HepG2 (cell line): ENCODE results near the gene KCNJ1. TPM values are rescaled to one million over a fixed set of nuclear protein-coding genes. Genes with fewer than 3 reads are reported as not detected.

Source experiments
- ATAC-seq: fragments of 200-7000 bp; cut with Tn5 transposase; 3 replicates; pipeline ENCODE4 v1.9.1; 2020; ENCODE audit warnings: mild to moderate bottlenecking, moderate library complexity
- BruUV-seq: library from RNA; stranded (reverse); fragments of 400-500 nt; replicated peaks from 2 replicates; lab custom pipeline; 2021; lab: Mats Ljungman, UMichigan
- CTCF ChIA-PET: fragments of 300-600 bp; formaldehyde crosslinking; extraction: SDS; loops from one replicate; lab custom pipeline; 2021; ENCODE audit warnings: low total read pairs, inconsistent platforms, low intra/inter-chr PET ratio; lab: Yijun Ruan, JAX
- POLR2A ChIA-PET: fragments of 350-600 bp; sonication (Branson Sonifier 250); formaldehyde crosslinking; loops from one replicate; lab custom pipeline; 2020; ENCODE audit warnings: antibody characterized with exemption, inconsistent platforms; lab: Yijun Ruan, JAX
- DNase-seq: peaks from one replicate; pipeline ENCODE4 v3.0.0-alpha.2; 2015; ENCODE audit warnings: low spot score
- FAIRE-seq: peaks from 3 replicates; lab custom pipeline; 2011; peaks lifted over from hg19 to GRCh38; lab: Jason Lieb, UNC
- H2AFZ ChIP-seq: one replicate; pipeline ENCODE4 v1.6.1; 2011; ENCODE audit warnings: low read length, inconsistent platforms
- H3K27ac ChIP-seq: fragments of 300-600 bp; 3 replicates; pipeline ENCODE4 v1.8.0; 2011; ENCODE audit warnings: mixed run types, mild to moderate bottlenecking, mixed read lengths, low read length, inconsistent platforms; ENCODE audit not compliant: insufficient read depth; ENCODE audit errors: extremely low read length
- H3K27me3 ChIP-seq, 2 experiments: fragments of 200-600 bp in 1 of 2; 2 replicates in 1 of 2; 3 replicates in 1 of 2; pipeline versions ENCODE4 v1.6.0 to v1.8.0; 2011; ENCODE audit warnings: low read length in 2 of 2, mild to moderate bottlenecking in 2 of 2, moderate library complexity in 2 of 2, inconsistent platforms in 1 of 2; ENCODE audit not compliant: insufficient read depth in 2 of 2, control insufficient read depth in 1 of 2
- H3K36me3 ChIP-seq, 2 experiments: fragments of 200-600 bp in 1 of 2; replicated peaks in 1 of 2; 2 replicates in 1 of 2; 3 replicates in 1 of 2; pipeline versions ENCODE4 v1.5.1 to v1.8.0; 2011; ENCODE audit warnings: low read length in 2 of 2, inconsistent platforms in 1 of 2; ENCODE audit not compliant: insufficient read depth in 2 of 2, control insufficient read depth in 1 of 2
- H3K4me1 ChIP-seq: 2 replicates; pipeline ENCODE4 v1.5.1; 2012; ENCODE audit warnings: low read length, inconsistent platforms; ENCODE audit not compliant: insufficient read depth
- H3K4me2 ChIP-seq: 2 replicates; pipeline ENCODE4 v1.6.0; 2011; ENCODE audit warnings: low read depth, low read length, inconsistent platforms
- H3K4me3 ChIP-seq, 3 experiments: fragments of 200-600 bp in 1 of 3; sonication (generic), shearing (Covaris generic) in 1 of 3; replicated peaks in 1 of 3; 2 replicates each; pipeline ENCODE4 v1.5.1; 2011 to 2016; ENCODE audit warnings: low read length in 3 of 3, inconsistent platforms in 2 of 3, low read depth in 2 of 3, mild to moderate bottlenecking in 2 of 3, control low read depth in 1 of 3, mixed read lengths in 1 of 3; ENCODE audit not compliant: insufficient read depth in 1 of 3
- H3K79me2 ChIP-seq: one replicate; pipeline ENCODE4 v1.6.1; 2011; ENCODE audit warnings: low read length, inconsistent platforms; ENCODE audit not compliant: insufficient read depth
- H3K9ac ChIP-seq: 2 replicates; pipeline ENCODE4 v1.6.0; 2011; ENCODE audit warnings: mild to moderate bottlenecking, low read depth, low read length, inconsistent platforms; ENCODE audit not compliant: insufficient read depth
- H3K9me3 ChIP-seq: 2 replicates; pipeline ENCODE4 v1.5.1; 2012; ENCODE audit warnings: mild to moderate bottlenecking, low read length
- H4K20me1 ChIP-seq: 2 replicates; pipeline ENCODE4 v1.6.0; 2011; ENCODE audit warnings: inconsistent platforms, mild to moderate bottlenecking, low read length, moderate library complexity; ENCODE audit not compliant: insufficient read depth
- ARNT2 ChIP-seq: sonication (generic); formaldehyde crosslinking; IDR thresholded peaks from 2 replicates; pipeline ENCODE4 v1.8.0; 2022; ENCODE audit warnings: mild to moderate bottlenecking, low read depth, missing genetic modification reagents, moderate library complexity
- CBX2 ChIP-seq, 2 experiments: fragments of 200-600 bp in 1 of 2; sonication (generic); formaldehyde crosslinking in 1 of 2; IDR thresholded peaks; 2 replicates each; pipeline versions ENCODE4 v1.7.0 to v1.8.1; 2018 to 2022; ENCODE audit warnings: low read depth in 2 of 2, low read length in 1 of 2, mild to moderate bottlenecking in 1 of 2, missing genetic modification reagents in 1 of 2
- CC2D1A ChIP-seq: sonication (generic); formaldehyde crosslinking; IDR thresholded peaks from 2 replicates; pipeline ENCODE4 v1.8.1; 2023; ENCODE audit warnings: mild to moderate bottlenecking, missing genetic modification reagents
- CREM ChIP-seq, 2 experiments: sonication (generic) in 1 of 2; formaldehyde crosslinking in 1 of 2; IDR thresholded peaks; 2 replicates each; pipeline versions ENCODE4 v1.4.0 to v1.6.1; 2016 to 2020; ENCODE audit warnings: antibody characterized with exemption in 1 of 2, mild to moderate bottlenecking in 1 of 2, missing genetic modification reagents in 1 of 2
- FOXP4 ChIP-seq: sonication (generic); formaldehyde crosslinking; IDR thresholded peaks from 2 replicates; pipeline ENCODE4 v1.4.0; 2020; ENCODE audit warnings: missing genetic modification reagents
- HOXA3 ChIP-seq: sonication (generic); formaldehyde crosslinking; IDR thresholded peaks from 2 replicates; pipeline ENCODE4 v1.5.0; 2020; ENCODE audit warnings: missing genetic modification reagents
- TCF7L2 ChIP-seq: IDR thresholded peaks from 2 replicates; pipeline ENCODE4 v1.6.1; 2011; ENCODE audit warnings: mild to moderate bottlenecking, low read depth, low read length, moderate library complexity
- WIZ ChIP-seq: sonication (generic); formaldehyde crosslinking; IDR thresholded peaks from 2 replicates; pipeline ENCODE4 v1.5.1; 2020; ENCODE audit warnings: mild to moderate bottlenecking, missing genetic modification reagents
- YEATS4 ChIP-seq: sonication (generic); formaldehyde crosslinking; IDR thresholded peaks from 2 replicates; pipeline ENCODE4 v1.4.0; 2020; ENCODE audit warnings: missing genetic modification reagents, borderline replicate concordance
- ZNF224 ChIP-seq: sonication (generic); formaldehyde crosslinking; IDR thresholded peaks from 2 replicates; pipeline ENCODE4 v1.5.0; 2020; ENCODE audit warnings: mild to moderate bottlenecking, missing genetic modification reagents
- ZNF382 ChIP-seq: sonication (generic); formaldehyde crosslinking; IDR thresholded peaks from 2 replicates; pipeline ENCODE4 v1.5.0; 2020; ENCODE audit warnings: missing genetic modification reagents, mild to moderate bottlenecking, borderline replicate concordance
- ZSCAN12 ChIP-seq: sonication (generic); formaldehyde crosslinking; IDR thresholded peaks from 2 replicates; pipeline ENCODE4 v1.9.0; 2021; ENCODE audit warnings: mild to moderate bottlenecking, missing genetic modification reagents
- WGBS: methylation state at CpG from one replicate; pipeline ENCODE4 v1.1.6; 2017; ENCODE audit warnings: low lambda C conversion rate; 5-methylcytosine and 5-hydroxymethylcytosine counted together
- in situ Hi-C: cut with HindIII; loops from 2 replicates; pipeline ENCODE4 v1.10.0; 2017; ENCODE audit warnings: low pct_unique_long_range_greater_than_20kb; ENCODE audit not compliant: extremely low pct_ligation_motif_present
- intact Hi-C: fragments of 100-400 bp; cut with micrococcal nuclease; formaldehyde crosslinking; loops from one replicate; pipeline ENCODE4 v1.10.0; 2022; ENCODE audit not compliant: unreplicated experiment
- polyA plus RNA-seq, 8 experiments: library from polyadenylated mRNA; depleted of rRNA in 3 of 8; stranded (reverse) in 7 of 8; unstranded in 1 of 8; fragments of >200 nt; fragmentation: Illumina TruSeq in 4 of 8; extraction: Trizol in 4 of 8; gene quantifications; 2 replicates each; pipeline versions ENCODE4 v1.2.1 to v1.2.3, GENCODE V29; 2011 to 2016; ENCODE audit warnings: low read depth in 4 of 8, missing spikeins in 1 of 8, mixed read lengths in 1 of 8; ENCODE audit not compliant: insufficient read depth in 1 of 8
- total RNA-seq, 5 experiments: library from RNA; depleted of rRNA; stranded (reverse); fragments of >200 nt; fragmentation: Illumina TruSeq; extraction: Trizol; gene quantifications; 2 replicates each; pipeline ENCODE4 v1.2.3, GENCODE V29; 2016; ENCODE audit warnings: low read depth in 1 of 5

Gene KCNJ1
- total and polyA plus RNA-seq, 2 of the 13 experiments (the other 11 are each of a cell fraction or from before 2014, with no cell fraction given) = not detected

GRCh38 chr11:128827191-128827893 is 39.8 kb downstream of the KCNJ1 start:
- DNase-seq = no peak
- CTCF ChIA-PET = no interaction called here
- Histone ChIP-seq H3K4me2 (no peak overlapping the region), H3K27ac (no peak overlapping the region), H3K4me3 (no peak overlapping the region), H3K4me1 (no peaks in the 10 kb centered on the region), H2AFZ (no peak overlapping the region), H3K27me3 (peaks cover 2 to 12% of the 10 kb centered on the region in 2 experiments; a peak in 3 of 5 replicates), H3K36me3 (no peaks in the 10 kb centered on the region), H3K79me2 (no peaks in the 10 kb centered on the region), H4K20me1 (no peaks in the 10 kb centered on the region), H3K9ac (no peak overlapping the region), H3K9me3 (no peaks in the 10 kb centered on the region)
- in situ Hi-C loops (no loop called here), intact Hi-C loops (no loop called here)
- TF ChIP-seq CC2D1A (CRISPR knock-in tag) = no peak
- TF ChIP-seq TCF7L2 = no peak
- no peak for TF ChIP-seq FOXP4 (CRISPR knock-in tag)
- no peak for TF ChIP-seq ZNF224 (CRISPR knock-in tag)
- TF ChIP-seq YEATS4 (CRISPR knock-in tag) = no peak
- TF ChIP-seq CBX2 (IDR thresholded peaks at IDR 0.05; ENCODE audit: low read depth, low read length) = no peak
- no peak for TF ChIP-seq CBX2 (CRISPR knock-in tag; IDR thresholded peaks at IDR 0.05; ENCODE audit: low read depth)
- TF ChIP-seq ARNT2 (CRISPR knock-in tag) = no peak
- TF ChIP-seq CREM (IDR thresholded peaks at IDR 0.05) = no peak
- no peak for TF ChIP-seq CREM (CRISPR knock-in tag; IDR thresholded peaks at IDR 0.05)
- no peak for TF ChIP-seq ZSCAN12 (CRISPR knock-in tag)
- no peak for TF ChIP-seq ZNF382
- TF ChIP-seq HOXA3 (CRISPR knock-in tag) = no peak
- no peak for TF ChIP-seq WIZ (CRISPR knock-in tag)
- no TSS peak for BruUV-seq
- POLR2A ChIA-PET = no interaction called here
- WGBS = 41% methylated on average over 7 of the region's 7 CpGs
- no peak for FAIRE-seq
- ATAC-seq = no peak
